Vagina (tissue), 2 donors: ENCODE measurements around the gene FAM118B.

Experiments used
- POLR2A ChIP-seq, 2 donors: fragments of 450-650 bp; IDR thresholded peaks; one replicate each; pipeline ENCODE4 v1.6.1; 2017; ENCODE audit warnings: antibody characterized with exemption in 2 of 2, mild to moderate bottlenecking in 2 of 2, moderate library complexity in 2 of 2
- POLR2AphosphoS5 ChIP-seq, 2 donors: sonication (generic); formaldehyde crosslinking; IDR thresholded peaks; one replicate each; pipeline ENCODE4 v1.9.0; 2017; ENCODE audit warnings: antibody characterized with exemption in 2 of 2, mild to moderate bottlenecking in 2 of 2, low read depth in 1 of 2; ENCODE audit not compliant: insufficient read depth in 1 of 2
- TF ChIP-seq, protein P1 (sequence below), 3 experiments: fragments of 450-650 bp in 2 of 3; fragments of 200-600 bp in 1 of 3; sonication (generic) in 1 of 3; IDR thresholded peaks; one replicate each; pipeline ENCODE4 v1.5.1; 2017 to 2019; ENCODE audit warnings: antibody characterized with exemption in 3 of 3, mild to moderate bottlenecking in 2 of 3, moderate library complexity in 2 of 3

DNA sequence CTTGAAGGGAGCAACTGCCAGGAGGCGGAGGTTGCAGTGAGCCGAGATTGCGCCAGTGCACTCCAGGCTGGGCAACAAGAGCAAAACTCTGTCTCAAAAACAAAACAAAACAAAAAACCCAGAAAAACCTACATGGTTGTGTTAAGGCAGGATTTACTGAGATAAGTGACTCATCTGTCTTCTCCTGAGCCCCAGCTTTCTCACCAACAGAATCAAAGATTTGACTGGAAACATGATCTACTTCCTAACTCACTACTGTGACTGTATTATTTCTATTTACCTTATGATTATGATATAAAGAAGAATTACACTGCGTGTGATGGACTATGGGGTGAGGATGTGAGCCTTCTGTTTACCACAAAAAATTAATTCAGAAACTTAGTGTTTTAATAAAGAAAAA is 21.8 kb downstream of the FAM118B start:
- TF ChIP-seq, protein P1, sequence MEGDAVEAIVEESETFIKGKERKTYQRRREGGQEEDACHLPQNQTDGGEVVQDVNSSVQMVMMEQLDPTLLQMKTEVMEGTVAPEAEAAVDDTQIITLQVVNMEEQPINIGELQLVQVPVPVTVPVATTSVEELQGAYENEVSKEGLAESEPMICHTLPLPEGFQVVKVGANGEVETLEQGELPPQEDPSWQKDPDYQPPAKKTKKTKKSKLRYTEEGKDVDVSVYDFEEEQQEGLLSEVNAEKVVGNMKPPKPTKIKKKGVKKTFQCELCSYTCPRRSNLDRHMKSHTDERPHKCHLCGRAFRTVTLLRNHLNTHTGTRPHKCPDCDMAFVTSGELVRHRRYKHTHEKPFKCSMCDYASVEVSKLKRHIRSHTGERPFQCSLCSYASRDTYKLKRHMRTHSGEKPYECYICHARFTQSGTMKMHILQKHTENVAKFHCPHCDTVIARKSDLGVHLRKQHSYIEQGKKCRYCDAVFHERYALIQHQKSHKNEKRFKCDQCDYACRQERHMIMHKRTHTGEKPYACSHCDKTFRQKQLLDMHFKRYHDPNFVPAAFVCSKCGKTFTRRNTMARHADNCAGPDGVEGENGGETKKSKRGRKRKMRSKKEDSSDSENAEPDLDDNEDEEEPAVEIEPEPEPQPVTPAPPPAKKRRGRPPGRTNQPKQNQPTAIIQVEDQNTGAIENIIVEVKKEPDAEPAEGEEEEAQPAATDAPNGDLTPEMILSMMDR (IDR thresholded peaks at IDR 0.05) = no peak
- TF ChIP-seq POLR2AphosphoS5 (IDR thresholded peaks at IDR 0.05; ENCODE audit: insufficient read depth in 1 of 2, low read depth in 1 of 2) = no peak
- TF ChIP-seq POLR2A (IDR thresholded peaks at IDR 0.05) = no peak
